ENCODE measurements around the gene IKZF3.

The IKZF3 gene

GRCh38 chr17:39822051-39822451 is 42.1 kb downstream of the IKZF3 start:
- Histone ChIP-seq H4K20me1 (ENCODE audit: insufficient read depth, low read length) (no peaks in the 10 kb centered on the region), H3K27me3 (ENCODE audit: insufficient read depth, low read length, poor library complexity) (peaks cover 4% of the 10 kb centered on the region), H3K36me3 (ENCODE audit: insufficient read depth, low read length) (no peaks in the 10 kb centered on the region), H2AFZ (ENCODE audit: low read depth, low read length) (no peak overlapping the region), H3K9me3 (ENCODE audit: insufficient read depth, low read length, severe bottlenecking) (peaks cover 20% of the 10 kb centered on the region), H3K4me1 (ENCODE audit: insufficient read depth, low read length) (peaks cover 20% of the 10 kb centered on the region), H3K9ac (ENCODE audit: low read depth, low read length) (no peak overlapping the region), H3K4me3 (ENCODE audit: low read depth in 1 of 2, low read length in 2 of 2) (no peak overlapping the region), H3K27ac (ENCODE audit: low read length) (no peak overlapping the region), H3K79me2 (ENCODE audit: insufficient read depth, low read length) (no peaks in the 10 kb centered on the region), H3K4me2 (ENCODE audit: insufficient read depth, low read length) (no peak overlapping the region)
- TF ChIP-seq, protein P1, sequence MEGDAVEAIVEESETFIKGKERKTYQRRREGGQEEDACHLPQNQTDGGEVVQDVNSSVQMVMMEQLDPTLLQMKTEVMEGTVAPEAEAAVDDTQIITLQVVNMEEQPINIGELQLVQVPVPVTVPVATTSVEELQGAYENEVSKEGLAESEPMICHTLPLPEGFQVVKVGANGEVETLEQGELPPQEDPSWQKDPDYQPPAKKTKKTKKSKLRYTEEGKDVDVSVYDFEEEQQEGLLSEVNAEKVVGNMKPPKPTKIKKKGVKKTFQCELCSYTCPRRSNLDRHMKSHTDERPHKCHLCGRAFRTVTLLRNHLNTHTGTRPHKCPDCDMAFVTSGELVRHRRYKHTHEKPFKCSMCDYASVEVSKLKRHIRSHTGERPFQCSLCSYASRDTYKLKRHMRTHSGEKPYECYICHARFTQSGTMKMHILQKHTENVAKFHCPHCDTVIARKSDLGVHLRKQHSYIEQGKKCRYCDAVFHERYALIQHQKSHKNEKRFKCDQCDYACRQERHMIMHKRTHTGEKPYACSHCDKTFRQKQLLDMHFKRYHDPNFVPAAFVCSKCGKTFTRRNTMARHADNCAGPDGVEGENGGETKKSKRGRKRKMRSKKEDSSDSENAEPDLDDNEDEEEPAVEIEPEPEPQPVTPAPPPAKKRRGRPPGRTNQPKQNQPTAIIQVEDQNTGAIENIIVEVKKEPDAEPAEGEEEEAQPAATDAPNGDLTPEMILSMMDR (IDR thresholded peaks at IDR 0.05; ENCODE audit: borderline replicate concordance, extremely low read depth, low read length, poor library complexity, severe bottlenecking) = no peak
- TF ChIP-seq EZH2 (IDR thresholded peaks at IDR 0.05; ENCODE audit: borderline replicate concordance, low read depth, low read length, severe bottlenecking) = no peak
- ATAC-seq (ENCODE audit: insufficient read depth, low read depth) (no peak), DNase-seq (no peak)

- peaks cover 20% of the 10 kb centered on the region for H3K9me3 ChIP-seq (ENCODE audit: insufficient read depth, low read length, severe bottlenecking)
- H3K79me2 ChIP-seq (ENCODE audit: insufficient read depth, low read length) = no peaks in the 10 kb centered on the region
- H3K27me3 ChIP-seq (ENCODE audit: insufficient read depth, low read length, poor library complexity) = peaks cover 4% of the 10 kb centered on the region
- no peak for TF ChIP-seq EZH2 (IDR thresholded peaks at IDR 0.05; ENCODE audit: borderline replicate concordance, low read depth, low read length, severe bottlenecking)
- TF ChIP-seq, protein P1 (IDR thresholded peaks at IDR 0.05; ENCODE audit: borderline replicate concordance, extremely low read depth, low read length, poor library complexity, severe bottlenecking) = no peak
- DNase-seq = no peak
- no peak overlapping the region for H2AFZ ChIP-seq (ENCODE audit: low read depth, low read length)
- no peaks in the 10 kb centered on the region for H4K20me1 ChIP-seq (ENCODE audit: insufficient read depth, low read length)
- no peak overlapping the region for H3K27ac ChIP-seq (ENCODE audit: low read length)
- H3K4me1 ChIP-seq (ENCODE audit: insufficient read depth, low read length) = peaks cover 20% of the 10 kb centered on the region
- H3K4me3 ChIP-seq (ENCODE audit: low read depth in 1 of 2, low read length in 2 of 2) = no peak overlapping the region
- H3K36me3 ChIP-seq (ENCODE audit: insufficient read depth, low read length) = no peaks in the 10 kb centered on the region
- no peak for ATAC-seq (ENCODE audit: insufficient read depth, low read depth)
- H3K9ac ChIP-seq (ENCODE audit: low read depth, low read length) = no peak overlapping the region
- H3K4me2 ChIP-seq (ENCODE audit: insufficient read depth, low read length) = no peak overlapping the region
These were observed 43.1 kb downstream of the IKZF3 start for GRCh38 chr17:39820987-39821386.

DNA sequence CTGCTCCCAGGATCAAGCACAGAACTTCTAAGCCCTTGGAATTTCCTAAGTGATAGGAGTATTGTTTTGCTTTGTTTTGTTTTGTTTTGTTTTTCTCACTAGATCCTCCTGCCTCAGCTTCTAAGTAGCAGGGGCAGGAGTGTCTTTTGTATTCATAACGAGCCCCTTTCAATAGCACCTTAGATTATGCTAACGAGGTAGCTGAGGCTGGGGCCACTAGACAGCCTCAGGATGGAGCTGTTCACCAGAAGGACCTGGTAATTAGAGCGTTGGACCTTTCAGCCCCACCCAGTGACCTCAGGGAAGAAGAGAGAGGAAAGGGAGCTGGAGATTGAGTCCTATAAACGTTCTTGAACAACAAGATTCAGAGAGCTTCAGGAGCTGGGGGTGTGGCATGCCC is 43.6 kb downstream of the IKZF3 start:
- H3K4me2 ChIP-seq (ENCODE audit: insufficient read depth, low read length) = no peak overlapping the region
- no peak for ATAC-seq (ENCODE audit: insufficient read depth, low read depth)
- H3K9me3 ChIP-seq (ENCODE audit: insufficient read depth, low read length, severe bottlenecking) = peaks cover 20% of the 10 kb centered on the region

More for the DNA sequence above, 43.6 kb downstream of the IKZF3 start:
- Histone ChIP-seq H3K4me1 (ENCODE audit: insufficient read depth, low read length) (peaks cover 20% of the 10 kb centered on the region), H3K9ac (ENCODE audit: low read depth, low read length) (no peak overlapping the region), H3K4me3 (ENCODE audit: low read depth in 1 of 2, low read length in 2 of 2) (no peak overlapping the region), H2AFZ (ENCODE audit: low read depth, low read length) (no peak overlapping the region), H3K79me2 (ENCODE audit: insufficient read depth, low read length) (no peaks in the 10 kb centered on the region), H3K27me3 (ENCODE audit: insufficient read depth, low read length, poor library complexity) (peaks cover 4% of the 10 kb centered on the region), H3K36me3 (ENCODE audit: insufficient read depth, low read length) (no peaks in the 10 kb centered on the region), H4K20me1 (ENCODE audit: insufficient read depth, low read length) (no peaks in the 10 kb centered on the region), H3K27ac (ENCODE audit: low read length) (no peak overlapping the region)
- no peak for TF ChIP-seq EZH2 (IDR thresholded peaks at IDR 0.05; ENCODE audit: borderline replicate concordance, low read depth, low read length, severe bottlenecking)
- TF ChIP-seq, protein P1 (IDR thresholded peaks at IDR 0.05; ENCODE audit: borderline replicate concordance, extremely low read depth, low read length, poor library complexity, severe bottlenecking) = no peak
- no peak for DNase-seq
